MM.1S (cell line): Measurements from ENCODE around the gene LGI1.

Experiments used
- DNase-seq: peaks from one replicate; pipeline ENCODE4 v3.0.0-alpha.2; 2015
- H2AFZ ChIP-seq: fragments of 300-600 bp; sonication (generic); 2 replicates; pipeline ENCODE4 v1.6.0; 2016; ENCODE audit warnings: antibody characterized with exemption, low read length
- H3F3A ChIP-seq: fragments of 300-600 bp; sonication (generic); 2 replicates; pipeline ENCODE4 v1.6.1; 2016; ENCODE audit warnings: mild to moderate bottlenecking, antibody characterized with exemption, low read length, moderate library complexity, mixed read lengths; ENCODE audit not compliant: insufficient read depth
- H3K27ac ChIP-seq: fragments of 300-600 bp; sonication (generic); 2 replicates; pipeline ENCODE4 v1.5.1; 2016; ENCODE audit warnings: mild to moderate bottlenecking, low read length
- H3K27me3 ChIP-seq: fragments of 300-600 bp; sonication (generic); replicated peaks from 2 replicates; pipeline ENCODE4 v1.6.0; 2016; ENCODE audit warnings: low read length; ENCODE audit not compliant: insufficient read depth
- H3K36me3 ChIP-seq: fragments of 300-600 bp; sonication (generic); replicated peaks from 2 replicates; pipeline ENCODE4 v1.6.1; 2016; ENCODE audit warnings: mild to moderate bottlenecking, low read length, mixed read lengths; ENCODE audit not compliant: insufficient read depth
- H3K4me1 ChIP-seq: fragments of 300-600 bp; sonication (generic); 2 replicates; pipeline ENCODE4 v1.6.1; 2016; ENCODE audit warnings: low read length, mixed read lengths
- H3K4me2 ChIP-seq: fragments of 300-600 bp; sonication (generic); 2 replicates; pipeline ENCODE4 v1.6.0; 2016; ENCODE audit warnings: low read depth, low read length
- H3K4me3 ChIP-seq: fragments of 300-600 bp; sonication (generic); 2 replicates; pipeline ENCODE4 v1.5.1; 2016; ENCODE audit warnings: low read length, mixed read lengths
- H3K79me2 ChIP-seq: fragments of 300-600 bp; sonication (generic); 2 replicates; pipeline ENCODE4 v1.6.1; 2016; ENCODE audit warnings: mixed run types, low read length, mixed read lengths
- H3K9ac ChIP-seq: fragments of 300-600 bp; sonication (generic); 2 replicates; pipeline ENCODE4 v1.6.1; 2016; ENCODE audit warnings: low read length, mixed read lengths
- H3K9me2 ChIP-seq: fragments of 300-600 bp; sonication (generic); replicated peaks from 2 replicates; pipeline ENCODE4 v1.6.1; 2016; ENCODE audit warnings: mild to moderate bottlenecking, low read length, mixed read lengths; ENCODE audit not compliant: insufficient read depth
- H3K9me3 ChIP-seq: fragments of 300-600 bp; sonication (generic); replicated peaks from 2 replicates; pipeline ENCODE4 v1.6.1; 2016; ENCODE audit warnings: mild to moderate bottlenecking, low read length, mixed read lengths; ENCODE audit not compliant: insufficient read depth
- H4K20me1 ChIP-seq: fragments of 300-600 bp; sonication (generic); 2 replicates; pipeline ENCODE4 v1.6.1; 2016; ENCODE audit warnings: mild to moderate bottlenecking, low read length, moderate library complexity, mixed read lengths; ENCODE audit not compliant: insufficient read depth
- EZH2 ChIP-seq: fragments of 300-600 bp; sonication (generic); optimal IDR thresholded peaks from 2 replicates; pipeline ENCODE3; 2017; ENCODE audit warnings: low read depth, mild to moderate bottlenecking, antibody characterized with exemption, low read length, mixed read lengths
- EZH2phosphoT487 ChIP-seq: fragments of 300-600 bp; sonication (generic); IDR thresholded peaks from 2 replicates; pipeline ENCODE4 v1.6.1; 2018; ENCODE audit warnings: antibody characterized with exemption, low read length
- TF ChIP-seq, protein P1 (sequence below): fragments of 300-600 bp; sonication (generic); IDR thresholded peaks from 2 replicates; pipeline ENCODE4 v1.5.1; 2016; ENCODE audit warnings: antibody characterized with exemption, low read length, mixed read lengths

Gene LGI1

DNA sequence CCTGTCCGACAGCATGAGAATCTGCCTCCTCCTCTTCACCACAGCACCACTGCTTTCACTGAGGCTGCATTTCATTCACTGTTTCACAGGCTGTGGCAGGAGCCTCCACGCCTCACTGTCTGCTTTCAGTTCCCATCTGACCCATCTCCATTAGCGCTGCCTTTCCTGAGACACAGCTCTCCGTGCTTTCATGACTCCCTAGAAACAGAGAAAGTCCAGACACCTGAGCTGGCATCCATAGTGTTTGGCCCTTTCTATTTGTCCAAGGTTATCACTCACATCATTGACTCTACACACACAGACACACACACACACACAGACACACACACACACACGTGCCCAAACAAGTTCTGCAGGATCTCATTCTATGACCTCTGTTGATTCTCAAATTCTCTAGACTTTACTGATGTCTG is 5.2 kb downstream of the LGI1 start:
- Histone ChIP-seq H3K4me3 (no peak overlapping the region), H3K36me3 (no peaks in the 10 kb centered on the region), H3K79me2 (no peaks in the 10 kb centered on the region), H2AFZ (no peak overlapping the region), H3K4me1 (no peaks in the 10 kb centered on the region), H3K27ac (no peak overlapping the region), H4K20me1 (no peaks in the 10 kb centered on the region), H3F3A (no peaks in the 10 kb centered on the region), H3K9ac (no peak overlapping the region), H3K9me3 (no peaks in the 10 kb centered on the region), H3K4me2 (no peak overlapping the region), H3K27me3 (no peaks in the 10 kb centered on the region), H3K9me2 (no peaks in the 10 kb centered on the region)
- peak; percentile 17 for DNase-seq
- no peak for TF ChIP-seq EZH2phosphoT487
- no peak for TF ChIP-seq EZH2
- TF ChIP-seq, protein P1, sequence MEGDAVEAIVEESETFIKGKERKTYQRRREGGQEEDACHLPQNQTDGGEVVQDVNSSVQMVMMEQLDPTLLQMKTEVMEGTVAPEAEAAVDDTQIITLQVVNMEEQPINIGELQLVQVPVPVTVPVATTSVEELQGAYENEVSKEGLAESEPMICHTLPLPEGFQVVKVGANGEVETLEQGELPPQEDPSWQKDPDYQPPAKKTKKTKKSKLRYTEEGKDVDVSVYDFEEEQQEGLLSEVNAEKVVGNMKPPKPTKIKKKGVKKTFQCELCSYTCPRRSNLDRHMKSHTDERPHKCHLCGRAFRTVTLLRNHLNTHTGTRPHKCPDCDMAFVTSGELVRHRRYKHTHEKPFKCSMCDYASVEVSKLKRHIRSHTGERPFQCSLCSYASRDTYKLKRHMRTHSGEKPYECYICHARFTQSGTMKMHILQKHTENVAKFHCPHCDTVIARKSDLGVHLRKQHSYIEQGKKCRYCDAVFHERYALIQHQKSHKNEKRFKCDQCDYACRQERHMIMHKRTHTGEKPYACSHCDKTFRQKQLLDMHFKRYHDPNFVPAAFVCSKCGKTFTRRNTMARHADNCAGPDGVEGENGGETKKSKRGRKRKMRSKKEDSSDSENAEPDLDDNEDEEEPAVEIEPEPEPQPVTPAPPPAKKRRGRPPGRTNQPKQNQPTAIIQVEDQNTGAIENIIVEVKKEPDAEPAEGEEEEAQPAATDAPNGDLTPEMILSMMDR, result no peak

DNA sequence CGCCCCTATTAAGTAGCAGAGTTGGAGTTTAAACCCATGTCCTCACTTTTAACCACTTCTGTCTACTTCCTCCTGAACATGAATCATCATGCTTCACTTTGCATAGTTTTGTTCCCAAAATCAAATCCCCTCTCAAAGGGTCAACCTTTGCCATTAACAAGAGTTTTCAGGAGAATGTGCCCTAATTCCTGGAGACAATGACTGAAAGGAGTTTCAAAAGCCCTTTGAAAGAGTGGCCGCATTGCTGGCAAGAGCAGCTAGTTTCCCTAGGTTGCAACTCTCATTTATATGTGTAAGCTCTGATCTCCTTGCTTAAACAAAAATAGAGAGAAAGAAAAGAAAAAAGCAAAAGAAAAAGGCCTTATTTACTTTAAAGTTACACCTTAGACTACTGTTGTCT is 9.2 kb downstream of the LGI1 start:
- Histone ChIP-seq H3K79me2 (no peaks in the 10 kb centered on the region), H3K4me1 (no peaks in the 10 kb centered on the region), H3K4me3 (no peak overlapping the region), H3K4me2 (no peak overlapping the region), H3F3A (no peaks in the 10 kb centered on the region), H3K36me3 (no peaks in the 10 kb centered on the region), H3K9ac (no peak overlapping the region), H3K9me2 (no peaks in the 10 kb centered on the region), H3K27me3 (no peaks in the 10 kb centered on the region), H3K27ac (no peak overlapping the region), H4K20me1 (no peaks in the 10 kb centered on the region), H3K9me3 (no peaks in the 10 kb centered on the region), H2AFZ (no peak overlapping the region)
- TF ChIP-seq, protein P1, result no peak
- DNase-seq, result no peak

DNA sequence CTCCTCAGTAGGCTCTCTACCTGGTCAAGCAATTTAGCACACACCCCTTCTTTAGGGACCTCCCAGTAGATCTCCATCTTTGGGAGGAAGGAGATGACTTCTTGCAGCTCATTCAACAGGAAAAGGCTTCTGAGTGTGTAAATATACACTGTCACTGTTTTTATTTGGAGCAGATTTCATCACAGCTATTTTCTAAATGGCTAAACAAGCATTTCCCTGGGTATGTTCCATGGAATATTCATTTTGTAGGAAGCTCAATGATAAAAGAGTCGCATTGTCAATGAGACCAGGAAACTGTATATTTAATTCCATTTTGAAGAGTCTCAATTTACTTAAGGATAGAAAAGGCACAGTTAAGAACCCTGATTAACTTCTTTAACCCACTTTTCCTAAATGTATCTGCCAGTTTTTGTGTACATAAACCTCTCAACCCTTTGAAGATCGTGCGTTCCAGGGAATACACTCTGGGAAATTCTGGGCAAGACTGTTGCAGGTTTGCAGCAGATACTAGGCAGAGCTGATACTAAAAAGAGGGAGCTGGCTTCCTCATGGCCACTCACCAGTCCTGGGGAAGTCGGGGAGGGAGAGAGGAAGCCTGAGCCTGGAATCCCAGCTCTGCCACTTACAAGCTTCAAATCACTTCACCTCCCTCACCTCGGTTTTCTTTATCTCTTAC is 10.1 kb downstream of the LGI1 start:
- no peaks in the 10 kb centered on the region for H4K20me1 ChIP-seq
- DNase-seq, result no peak
- no peaks in the 10 kb centered on the region for H3K79me2 ChIP-seq
- no peak overlapping the region for H3K4me3 ChIP-seq
- no peaks in the 10 kb centered on the region for H3K9me2 ChIP-seq
- no peak overlapping the region for H3K27ac ChIP-seq
- H2AFZ ChIP-seq, result no peak overlapping the region
- H3F3A ChIP-seq, result no peaks in the 10 kb centered on the region
- no peaks in the 10 kb centered on the region for H3K27me3 ChIP-seq
- TF ChIP-seq EZH2phosphoT487 (no peak), EZH2 (no peak)
- TF ChIP-seq, protein P1, result no peak
- H3K9me3 ChIP-seq, result no peaks in the 10 kb centered on the region
- no peak overlapping the region for H3K9ac ChIP-seq
- no peaks in the 10 kb centered on the region for H3K4me1 ChIP-seq
- H3K4me2 ChIP-seq, result no peak overlapping the region
- no peaks in the 10 kb centered on the region for H3K36me3 ChIP-seq
